NCI-H1417 treated with DMSO at 0.1 percent for 48 hours (cell line): ENCODE data around the gene AGAP9.
"Not testable (repeated sequence)": the region's sequence is repeated elsewhere in the genome, so short reads cannot be mapped to it uniquely, and the experiment has no call there.

Source experiments
- DNase-seq: peaks from one replicate; lab custom pipeline; 2025; lab: John Stamatoyannopoulos, UW

The AGAP9 gene

DNA sequence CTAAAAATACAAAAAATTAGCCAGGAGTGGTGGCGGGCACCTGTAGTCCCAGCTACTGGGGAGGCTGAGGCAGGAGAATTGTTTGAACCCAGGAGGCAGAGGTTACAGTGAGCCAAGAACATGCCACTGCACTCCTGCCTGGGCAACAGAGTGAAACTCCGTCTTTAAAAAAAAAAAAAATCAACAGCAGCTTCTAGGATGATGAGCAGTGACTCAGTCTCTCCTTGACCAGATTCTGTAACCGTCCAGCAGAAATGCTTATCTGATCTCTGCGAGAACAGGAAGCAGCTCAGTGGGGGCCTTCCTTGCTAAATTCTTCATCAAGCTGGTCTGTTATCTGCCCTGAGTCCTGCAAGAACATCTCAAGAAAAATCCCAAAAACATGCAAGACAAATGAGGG, 37.5 kb downstream of the AGAP9 start:
- not testable (repeated sequence) for DNase-seq

DNA sequence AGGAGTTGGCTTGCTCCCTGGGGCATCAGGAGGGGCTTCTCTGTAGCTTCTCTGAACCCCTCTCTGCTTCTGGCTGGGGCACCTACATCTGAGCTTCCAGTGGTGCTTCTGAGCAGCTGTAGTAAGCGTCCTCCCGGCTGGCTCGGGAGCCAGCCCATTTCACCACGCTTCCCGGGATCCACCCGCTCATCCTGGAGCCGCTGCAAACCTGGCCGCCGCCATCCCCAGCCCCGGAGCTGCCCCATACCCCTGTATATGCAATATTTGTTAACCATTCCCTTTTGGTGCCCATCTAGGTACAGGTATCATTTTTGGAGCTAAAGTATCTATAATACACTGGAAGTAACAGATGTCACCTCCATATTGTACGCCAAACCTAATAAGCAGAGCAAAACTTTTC, 38.7 kb downstream of the AGAP9 start:
- DNase-seq = not testable (repeated sequence)

DNA sequence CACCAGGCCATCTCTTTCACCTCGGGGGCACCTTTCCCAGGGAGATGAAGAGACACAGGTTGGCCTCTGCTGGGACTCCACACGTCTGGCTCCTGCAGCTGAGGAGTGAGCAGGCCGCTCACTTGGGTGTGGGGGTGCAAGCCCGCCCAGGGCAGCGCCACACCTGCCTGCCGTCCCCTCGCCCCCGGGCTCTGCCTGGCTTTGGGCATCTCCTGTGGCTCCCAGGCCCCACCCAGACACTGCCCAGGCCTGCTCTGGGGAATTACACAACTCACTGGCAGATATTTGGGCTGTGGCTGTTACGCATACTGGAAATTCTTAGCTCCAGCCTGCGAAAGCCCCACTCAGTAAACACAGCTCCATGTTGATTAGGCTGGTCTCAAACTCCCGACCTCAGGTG, 39.5 kb downstream of the AGAP9 start, which contains the start of gene ANXA8:
Gene ANXA8 (minus strand): TSS at position 193 of the 400 bp plus-strand sequence. CDS start 182 bp downstream, at position 11.
- DNase-seq = not testable (repeated sequence)

DNA sequence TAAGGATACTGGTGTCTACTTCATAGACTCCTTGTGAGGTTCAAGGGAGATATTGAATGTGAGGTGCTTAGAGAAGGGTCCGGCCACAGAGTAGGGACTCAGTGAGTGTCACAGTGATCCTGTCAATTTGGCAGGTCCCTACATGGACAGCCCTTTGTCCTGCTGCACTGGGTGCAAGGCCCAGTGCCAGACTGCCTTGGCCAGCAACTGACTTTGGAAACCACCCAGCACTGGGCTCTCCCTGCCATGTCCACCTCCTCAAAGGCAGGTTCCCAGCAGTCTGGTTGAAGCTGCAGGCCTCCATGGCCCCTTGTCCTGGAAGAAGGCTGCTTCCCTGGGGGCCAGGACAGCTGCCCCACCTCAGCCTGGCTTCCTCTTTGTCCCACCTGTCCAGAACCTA, 41.1 kb downstream of the AGAP9 start:
- DNase-seq = not testable (repeated sequence)

DNA sequence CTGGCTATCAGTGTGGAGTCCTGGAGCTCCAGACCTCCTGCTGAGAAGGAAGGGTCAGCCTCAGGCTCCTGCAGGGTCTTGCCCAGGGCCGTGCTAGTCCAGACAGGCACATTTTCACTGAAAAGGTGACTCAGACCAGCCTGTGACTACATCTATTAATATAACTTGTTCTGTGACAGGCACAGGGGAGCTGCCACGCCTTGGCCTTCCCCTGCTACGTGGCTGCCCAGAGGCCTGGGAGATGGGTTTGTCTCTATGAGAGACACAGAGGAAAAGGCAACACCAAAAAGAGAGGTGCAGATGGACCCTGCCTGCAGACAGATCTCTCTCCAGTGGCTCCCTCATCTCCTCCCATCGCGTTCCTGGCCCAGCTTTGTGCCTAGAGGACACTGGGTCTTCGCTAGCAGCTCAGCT, 41.7 kb downstream of the AGAP9 start:
- not testable (repeated sequence) for DNase-seq

DNA sequence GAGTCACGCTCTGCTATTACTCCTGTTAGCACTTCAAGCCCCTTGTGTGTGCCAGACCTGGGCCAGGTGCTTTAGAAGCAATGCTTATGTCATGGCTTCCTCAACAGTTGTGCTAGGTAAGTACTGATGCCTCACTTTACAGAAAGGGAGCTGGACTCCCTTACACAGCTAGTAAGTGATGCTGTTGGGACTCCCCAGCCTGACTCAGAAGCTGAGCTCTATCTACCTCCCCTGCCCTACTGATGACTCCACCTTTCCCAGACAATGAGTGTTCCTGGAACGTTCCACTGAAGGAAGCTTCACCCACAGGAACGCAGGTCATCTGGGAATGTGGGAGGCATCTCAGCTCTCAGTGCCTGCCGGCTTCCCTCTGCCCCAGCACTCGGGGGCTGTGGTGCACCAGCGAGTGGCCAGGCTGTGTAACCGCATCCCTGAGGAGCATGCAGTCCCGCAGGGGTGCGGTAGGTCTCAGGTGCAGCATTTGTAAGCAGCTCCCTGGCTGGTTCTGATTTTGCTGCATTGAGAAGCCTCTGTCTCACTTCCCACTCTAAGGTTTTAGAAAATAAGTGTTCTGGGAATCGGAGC, 42.2 kb downstream of the AGAP9 start:
- not testable (repeated sequence) for DNase-seq

DNA sequence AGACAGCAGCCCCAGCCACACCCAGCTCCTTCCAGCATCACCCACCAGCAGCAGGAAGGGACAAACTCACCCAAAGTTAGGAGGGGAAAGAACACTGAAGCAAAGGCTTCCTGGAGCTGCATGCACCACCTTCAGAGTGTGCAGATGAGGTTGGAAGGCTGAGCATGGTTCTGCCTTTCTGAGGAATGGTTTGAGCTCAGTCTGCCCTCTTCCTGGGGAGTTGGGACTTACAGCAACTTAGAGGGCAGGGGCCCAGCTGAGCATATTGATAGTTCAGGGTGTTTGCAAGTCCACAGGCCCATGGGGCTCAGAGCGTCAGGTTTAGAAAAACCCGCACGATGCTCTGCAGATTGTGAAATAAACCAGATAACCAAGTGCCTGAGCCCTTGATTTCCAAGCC, 43.3 kb downstream of the AGAP9 start:
- DNase-seq = not testable (repeated sequence)

DNA sequence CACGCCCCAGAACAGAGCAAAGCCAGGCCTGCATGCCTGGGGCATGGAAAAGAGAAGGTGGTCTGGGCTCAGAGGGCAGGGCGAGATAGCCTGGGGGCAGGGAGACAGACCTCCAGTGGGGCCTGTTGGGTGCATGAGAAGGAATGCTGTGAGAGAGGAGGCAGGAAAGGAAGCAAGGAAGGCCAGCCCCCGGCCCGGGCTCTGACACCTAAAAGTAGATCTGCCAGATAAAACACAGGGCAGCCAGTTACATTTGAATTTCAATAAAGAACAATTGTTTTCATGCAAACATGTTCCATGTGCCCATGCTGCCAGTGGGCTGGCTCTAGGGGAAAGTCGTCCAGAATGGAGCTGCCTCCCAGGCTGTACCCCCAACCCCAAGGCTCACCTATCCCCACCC, 45.3 kb downstream of the AGAP9 start:
- DNase-seq = not testable (repeated sequence)

DNA sequence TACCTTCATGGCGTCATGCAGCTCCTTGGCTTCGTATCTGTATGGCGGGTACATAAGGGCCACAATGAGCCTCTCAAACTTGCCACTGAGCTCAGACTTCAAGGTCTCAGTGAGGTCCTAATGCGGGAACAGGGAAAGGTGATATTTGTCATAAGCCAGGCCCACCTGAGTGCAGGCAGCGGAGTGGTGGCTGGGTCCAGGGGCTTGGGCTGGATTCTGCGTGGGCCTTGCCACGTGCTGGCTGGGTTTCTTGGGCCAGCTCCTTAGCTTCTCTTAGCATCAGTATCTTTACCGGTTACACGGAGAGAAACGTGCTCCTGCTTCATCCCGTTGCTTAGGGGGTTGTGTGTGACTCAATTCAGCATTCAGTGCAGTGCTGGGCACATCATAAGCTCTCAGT, 46.4 kb downstream of the AGAP9 start:
- DNase-seq = not testable (repeated sequence)

DNA sequence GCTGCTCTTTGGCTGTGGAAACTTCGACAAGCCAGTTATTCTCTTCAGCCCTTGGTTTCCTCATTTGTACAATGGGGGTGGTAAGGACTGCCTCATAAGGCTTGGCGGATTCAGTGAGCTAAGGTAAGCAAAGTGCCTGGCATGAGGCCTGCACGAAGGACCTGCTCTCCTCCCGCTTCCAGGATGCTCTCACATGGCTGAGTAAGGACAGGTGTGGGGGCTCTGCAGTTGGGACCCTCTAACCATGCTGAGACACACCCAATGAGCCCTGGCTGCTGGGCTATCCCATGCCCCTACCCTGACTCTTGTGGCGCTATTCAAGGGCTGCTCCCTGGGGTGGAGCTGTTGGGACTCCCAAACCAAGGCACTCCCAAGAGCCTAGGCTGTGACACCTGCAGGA, 48.3 kb downstream of the AGAP9 start:
- DNase-seq = not testable (repeated sequence)

DNA sequence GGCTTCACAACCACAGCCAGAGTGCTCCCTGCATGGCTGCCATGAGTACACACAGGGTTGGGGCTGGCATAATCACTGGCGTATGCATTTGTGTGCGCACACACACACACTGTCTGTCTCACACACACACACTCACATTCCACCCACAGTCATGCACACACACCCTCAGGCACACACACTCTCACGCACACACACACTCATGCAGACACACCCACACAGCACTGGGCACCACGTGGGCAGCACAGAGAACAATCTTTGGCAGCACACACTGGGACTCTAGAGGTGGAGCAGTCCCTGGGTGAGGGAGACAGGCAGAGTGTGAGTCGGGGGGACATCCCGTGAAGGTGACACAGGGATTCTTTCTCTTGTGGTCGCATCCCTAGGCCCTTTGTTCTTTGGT, 49.9 kb downstream of the AGAP9 start:
- not testable (repeated sequence) for DNase-seq

DNA sequence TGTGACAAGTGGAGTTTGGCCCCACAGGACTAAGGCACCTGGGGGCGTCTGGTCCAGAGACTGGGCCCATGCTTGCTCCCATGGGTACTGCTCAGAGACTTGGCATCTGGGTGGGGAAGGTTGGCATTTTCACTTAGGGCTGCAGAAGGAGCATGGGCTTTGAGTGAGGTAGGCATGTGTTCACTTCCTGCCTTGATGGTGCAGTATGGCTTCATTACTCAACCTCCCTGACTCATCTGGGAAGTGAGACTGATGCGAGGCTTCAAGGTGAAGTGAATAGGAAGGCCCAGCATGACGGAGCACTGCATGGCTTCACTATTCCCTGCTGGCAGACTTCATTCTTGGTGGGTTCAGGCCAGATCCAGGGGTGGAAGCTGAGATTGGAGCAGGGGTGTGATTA, 50.8 kb downstream of the AGAP9 start:
- not testable (repeated sequence) for DNase-seq

DNA sequence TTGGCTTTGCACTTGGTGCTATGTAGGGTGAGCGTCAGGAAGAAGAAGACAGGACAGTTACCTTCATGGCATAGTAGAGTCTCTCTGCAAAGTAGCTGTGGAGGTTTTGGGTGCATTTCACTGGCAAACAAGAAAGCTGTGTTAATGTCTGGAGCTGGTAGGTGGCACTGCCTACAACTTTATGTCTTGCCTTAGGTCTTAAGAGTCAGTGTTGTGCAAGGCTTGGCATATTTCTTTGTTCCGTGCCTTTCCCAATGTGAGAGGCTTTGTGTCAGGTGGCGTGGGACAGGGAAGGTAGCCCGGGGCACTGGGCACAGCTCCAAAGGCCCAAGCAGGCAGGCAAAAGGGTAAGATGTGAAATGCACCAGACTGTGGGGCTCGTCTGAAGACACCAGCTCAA, 51.4 kb downstream of the AGAP9 start:
- DNase-seq = not testable (repeated sequence)

DNA sequence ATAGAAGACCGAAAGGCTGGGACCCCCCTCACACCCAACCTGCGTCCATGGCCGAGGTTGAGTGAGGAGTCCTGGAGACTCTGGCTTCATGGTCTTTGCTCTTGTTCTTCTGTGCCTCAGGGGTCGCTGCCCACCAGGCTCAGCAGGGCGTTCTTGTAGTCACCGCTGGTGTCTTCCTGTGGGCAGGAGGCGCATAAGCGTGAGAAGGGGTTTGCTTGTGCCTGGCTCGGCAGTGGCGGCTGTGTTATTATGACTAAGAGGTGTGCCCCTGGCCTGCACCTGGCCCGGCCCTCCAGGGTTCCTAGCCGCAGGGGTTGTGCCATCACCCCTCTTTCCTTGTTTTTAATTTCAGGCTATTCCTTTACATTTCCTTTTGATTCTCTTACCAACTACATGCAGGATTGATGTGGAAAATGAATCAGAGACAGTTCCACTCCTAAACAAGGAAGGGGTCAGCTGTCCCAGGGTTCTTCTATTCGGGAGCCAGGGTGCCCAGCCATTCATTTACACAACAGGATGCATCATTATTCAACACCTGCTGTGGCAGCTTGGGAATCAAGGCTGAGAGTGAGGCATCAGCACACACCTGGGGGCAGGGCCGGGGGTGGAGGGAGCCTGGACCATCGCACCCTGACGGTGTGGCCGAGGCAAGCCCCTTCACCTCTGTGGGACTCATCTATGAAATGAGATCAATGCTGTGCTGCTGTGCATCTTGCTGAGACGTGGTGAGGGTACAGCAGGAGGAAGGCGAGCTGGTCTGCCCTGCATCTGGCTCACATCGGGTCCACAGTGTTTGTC, 54.5 kb downstream of the AGAP9 start:
- not testable (repeated sequence) for DNase-seq

DNA sequence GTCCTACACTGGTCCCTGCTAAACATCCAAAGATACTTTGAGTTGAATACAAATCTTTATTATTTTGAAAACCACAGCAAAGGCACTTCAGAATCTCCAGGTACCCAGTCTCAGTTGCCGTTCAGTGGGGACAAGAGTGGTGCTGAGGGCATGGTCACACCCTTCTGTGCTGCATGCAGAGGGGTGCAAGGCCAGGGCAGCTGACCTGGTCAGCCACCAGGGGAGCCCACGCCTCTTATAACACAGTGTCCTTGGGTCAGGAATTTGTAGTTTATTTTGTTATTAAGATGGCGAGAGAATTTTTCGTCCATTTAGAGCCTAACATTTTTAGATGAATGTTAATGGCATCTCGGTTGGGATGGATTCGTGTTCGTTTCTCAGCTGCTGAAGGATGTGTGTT, 55.5 kb downstream of the AGAP9 start:
- not testable (repeated sequence) for DNase-seq

DNA sequence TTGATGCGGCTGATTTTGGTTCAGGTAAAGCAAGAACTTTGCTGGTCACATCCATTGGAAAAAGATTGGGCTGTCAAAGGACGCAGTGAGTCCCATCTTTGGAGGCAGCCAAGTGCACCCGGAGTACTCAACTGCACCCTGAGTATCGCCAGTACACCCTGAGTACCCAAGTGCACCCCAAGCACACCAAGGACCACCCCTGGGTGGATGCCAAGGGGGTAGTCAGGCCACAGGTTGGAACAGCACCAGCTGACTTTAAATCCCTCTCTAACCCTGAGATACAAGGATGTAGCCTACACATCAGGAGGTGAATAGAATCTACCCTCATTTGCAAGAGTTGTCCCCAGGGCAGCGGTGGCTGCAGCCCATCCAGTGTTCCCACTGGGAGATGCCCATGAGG, 56.0 kb downstream of the AGAP9 start:
- not testable (repeated sequence) for DNase-seq

DNA sequence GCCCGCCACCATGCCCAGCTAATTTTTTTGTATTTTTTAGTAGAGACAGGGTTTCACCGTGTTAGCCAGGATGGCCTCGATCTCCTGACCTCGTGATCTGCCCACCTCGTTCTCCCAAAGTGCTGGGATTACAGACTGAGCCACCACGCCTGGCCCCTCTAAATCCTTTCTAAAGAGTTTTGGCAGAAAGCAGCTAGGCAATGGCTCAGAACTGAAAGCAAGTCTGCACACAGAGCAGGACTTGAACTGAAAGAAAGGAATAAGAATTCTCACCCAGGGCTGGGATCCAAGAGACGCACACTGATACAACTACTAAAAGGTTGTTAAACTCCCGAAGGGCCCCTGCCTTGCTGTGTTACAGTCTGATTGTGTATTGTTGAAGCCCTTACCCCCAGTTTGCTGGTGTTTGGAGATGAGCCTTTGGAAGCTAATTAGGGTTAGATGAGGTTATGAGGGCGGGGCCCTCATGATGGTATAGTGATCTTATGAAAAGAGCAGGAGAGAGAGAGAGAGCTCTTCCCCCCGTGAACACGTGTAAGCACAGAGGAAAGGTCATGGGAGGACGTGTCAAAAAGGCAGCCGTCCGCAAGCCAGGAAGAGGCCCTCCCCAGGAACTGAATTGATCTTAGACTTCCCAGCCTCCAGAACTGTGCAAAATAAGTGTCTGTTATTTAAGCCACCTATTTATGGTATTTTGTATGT, 58.1 kb downstream of the AGAP9 start:
- not testable (repeated sequence) for DNase-seq

DNA sequence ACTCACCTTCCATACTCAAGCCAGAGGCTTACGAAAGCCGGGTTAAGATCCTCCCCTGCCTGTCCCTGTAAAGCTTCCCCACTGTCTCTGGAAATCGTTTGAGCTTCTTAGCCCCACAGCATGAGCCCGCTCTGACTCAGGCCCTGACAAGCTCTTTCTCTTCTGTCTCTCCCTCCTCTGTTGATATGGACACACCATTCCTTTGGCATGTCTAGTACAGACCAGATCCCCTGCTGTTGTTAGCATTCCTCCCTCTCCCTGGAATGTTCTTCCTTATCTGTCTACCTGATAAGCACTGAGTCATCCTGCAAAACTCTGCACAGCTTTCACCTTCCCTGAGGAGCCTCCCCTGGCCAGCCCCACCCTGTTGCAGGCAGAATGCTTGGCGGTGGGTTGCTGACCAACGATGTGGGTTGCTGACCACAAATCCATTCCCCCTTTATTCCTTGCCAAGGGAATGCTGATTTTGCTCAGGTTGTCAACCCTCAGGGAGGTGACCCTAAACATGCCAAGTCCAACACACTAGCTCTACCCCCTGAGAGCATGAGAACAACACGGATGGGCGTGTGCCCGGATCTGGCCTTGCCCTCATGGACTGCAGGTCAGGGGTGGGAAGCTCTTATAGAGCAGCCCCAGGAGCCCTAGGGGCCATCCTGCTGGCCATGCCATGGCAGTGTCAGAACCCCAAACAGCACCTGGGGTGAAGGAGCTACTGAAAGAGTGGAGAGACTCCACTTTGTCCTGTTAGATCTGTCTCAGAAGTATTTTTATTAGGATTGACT, 60.7 kb downstream of the AGAP9 start:
- not testable (repeated sequence) for DNase-seq

DNA sequence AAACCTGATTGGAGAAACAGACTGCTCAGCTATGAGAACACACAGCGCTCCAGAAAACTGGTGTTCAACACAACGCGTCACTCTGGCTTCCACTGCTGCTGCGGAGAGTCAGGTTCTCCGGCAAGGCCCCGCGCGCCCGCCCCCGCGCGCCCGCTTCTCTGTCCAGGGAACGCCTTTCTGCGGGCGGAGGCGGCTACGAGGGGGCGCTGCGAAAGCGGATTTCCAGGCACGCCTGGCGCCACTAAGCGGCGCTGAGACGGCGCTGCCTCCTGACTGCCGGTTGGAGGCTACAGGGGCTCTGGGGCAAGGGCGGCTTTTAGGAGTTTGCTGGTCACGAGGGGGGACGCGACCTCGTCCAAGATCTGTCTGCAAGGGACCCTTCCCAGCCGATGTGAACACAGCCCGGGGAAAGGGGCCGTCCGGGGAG, 62.2 kb downstream of the AGAP9 start:
- DNase-seq = not testable (repeated sequence)

DNA sequence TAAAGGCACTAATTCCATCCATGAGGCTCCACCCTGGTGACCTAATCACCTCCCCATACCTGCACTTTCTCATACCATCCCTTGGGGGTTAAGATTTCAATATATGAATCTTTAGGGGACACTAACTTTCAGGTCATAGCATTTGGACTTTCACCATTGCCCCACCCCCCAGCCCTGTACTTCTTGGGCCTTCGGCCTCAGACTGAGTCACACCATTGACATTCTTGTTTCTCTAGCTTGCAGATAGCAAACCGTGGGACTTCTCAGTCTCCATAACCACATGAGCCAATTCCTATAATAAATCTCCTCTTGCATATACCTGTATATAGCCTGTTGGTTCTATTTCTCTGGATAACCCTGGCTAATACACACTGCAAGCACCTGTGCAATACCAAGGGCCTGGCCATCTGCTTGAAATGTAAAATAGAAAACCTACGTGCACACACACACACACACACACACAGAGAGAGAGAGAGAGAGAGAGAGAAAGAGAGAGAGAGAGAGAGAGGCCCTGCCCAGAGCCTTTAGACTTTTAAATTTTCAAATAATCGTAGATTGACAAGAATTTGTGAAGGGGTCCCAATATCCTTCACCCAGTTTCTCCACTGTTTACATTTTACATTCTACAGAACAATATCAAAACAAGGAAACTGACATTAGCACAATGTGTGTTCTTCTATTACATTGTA, 64.8 kb downstream of the AGAP9 start:
- DNase-seq = no peak

DNA sequence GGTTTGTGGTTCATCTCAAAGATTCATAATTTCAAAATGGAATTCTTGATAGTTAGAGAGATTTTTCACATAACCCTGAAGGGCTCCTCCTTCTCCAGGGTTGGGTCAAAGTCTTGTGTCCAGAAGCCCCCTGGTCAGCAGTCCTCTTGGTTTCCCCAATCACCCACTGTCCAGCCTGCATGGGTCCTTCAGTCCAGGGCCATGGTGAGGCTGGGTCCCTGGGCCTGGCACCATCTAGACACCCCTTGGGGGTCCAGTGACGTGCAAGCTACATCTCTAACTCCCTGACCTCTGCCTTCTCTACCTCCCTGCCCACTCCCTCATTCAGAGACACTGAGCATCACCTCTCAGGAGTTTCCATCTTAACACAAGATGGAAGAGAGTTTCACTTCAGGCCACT, 65.6 kb downstream of the AGAP9 start:
- DNase-seq = no peak

DNA sequence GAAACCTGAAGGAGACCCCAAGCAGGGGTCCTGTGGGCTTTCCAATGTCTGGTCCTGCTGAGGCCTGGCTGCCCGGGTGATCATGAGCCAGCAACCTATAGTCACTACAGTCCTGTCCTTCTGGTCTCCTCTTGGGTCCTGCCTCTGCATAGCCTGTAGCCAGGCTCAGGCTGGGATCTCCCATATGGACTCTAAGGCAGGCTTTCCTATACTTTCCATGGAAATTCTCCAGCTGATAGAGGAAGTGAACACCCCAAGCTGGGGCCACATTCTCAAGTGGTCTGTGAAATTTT, 66.0 kb downstream of the AGAP9 start:
- no peak for DNase-seq
